HL-60/S4 (cell line): ENCODE results near the gene FAM170B.

ENCODE experiments used
- in situ Hi-C: fragments of 300-500 bp; cut with MboI; formaldehyde crosslinking; loops from 2 replicates; pipeline ENCODE4 v1.14.3; 2022; ENCODE audit warnings: low sequenced_read_pairs

FAM170B gene

DNA sequence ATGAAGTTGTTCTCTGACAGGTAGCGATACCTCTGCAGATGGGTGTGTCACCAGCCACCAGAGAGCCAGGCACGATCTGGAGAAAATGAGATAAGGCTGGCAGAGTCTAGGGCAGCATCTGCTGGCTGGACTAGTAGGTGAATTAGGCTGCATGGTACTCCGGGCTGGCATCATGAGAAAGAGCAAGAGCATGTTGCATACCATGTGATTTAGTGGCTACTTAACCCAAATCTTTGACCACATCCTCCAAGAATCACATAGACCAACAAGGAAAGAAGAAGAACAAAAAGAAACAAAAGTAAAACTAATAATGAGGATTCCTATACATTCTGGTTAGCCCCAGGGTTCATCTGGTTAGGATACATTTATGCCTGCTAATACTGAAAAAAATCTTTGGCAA is 23.4 kb upstream of the FAM170B start:
- in situ Hi-C loops: loop anchor here (25.0 kb wide), 2 partner anchors 495 to 620 kb away; no protein-coding TSS in a partner anchor

DNA sequence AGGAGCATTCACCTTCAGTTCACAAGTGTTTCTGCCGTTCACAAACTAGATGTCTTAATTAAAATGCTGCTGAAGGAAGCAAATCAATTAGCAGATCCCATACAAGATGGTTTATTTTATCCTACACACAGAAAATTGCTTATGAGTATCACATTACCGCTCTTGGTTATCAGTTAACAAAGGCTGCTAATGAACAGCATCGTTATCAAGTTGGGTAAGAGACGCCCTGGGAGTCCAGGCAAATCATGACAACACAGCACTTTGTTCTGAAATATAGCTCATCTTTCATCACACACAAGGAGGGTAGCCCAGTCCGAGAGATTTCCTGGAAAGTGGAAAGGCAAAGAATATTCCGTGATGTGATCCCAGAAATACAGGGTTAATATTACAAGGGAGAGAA is 20.8 kb upstream of the FAM170B start:
- in situ Hi-C loops: loop anchor here (25.0 kb wide), 2 partner anchors 492 to 617 kb away; no protein-coding TSS in a partner anchor

DNA sequence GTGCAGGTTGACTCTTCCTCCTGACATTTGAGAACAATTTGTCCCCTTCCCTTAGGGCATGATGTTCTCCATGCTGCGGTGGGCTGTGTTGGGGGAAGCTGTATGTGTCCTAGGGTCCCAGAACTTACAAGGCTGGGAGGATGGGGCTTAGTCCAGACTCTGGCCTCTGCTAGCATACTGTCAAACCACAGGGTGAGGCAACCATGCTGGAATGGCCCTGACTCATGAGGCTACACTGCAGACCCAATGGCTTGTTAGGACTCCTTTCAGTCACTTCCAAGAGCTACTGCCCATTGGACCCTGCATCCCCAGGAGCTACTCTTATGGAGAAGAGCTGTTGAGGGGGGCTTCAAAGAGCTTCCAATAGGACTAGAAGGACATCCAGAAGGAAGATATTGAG is 20.1 kb upstream of the FAM170B start:
- in situ Hi-C loops: loop anchor here (25.0 kb wide), 2 partner anchors 492 to 617 kb away; no protein-coding TSS in a partner anchor

DNA sequence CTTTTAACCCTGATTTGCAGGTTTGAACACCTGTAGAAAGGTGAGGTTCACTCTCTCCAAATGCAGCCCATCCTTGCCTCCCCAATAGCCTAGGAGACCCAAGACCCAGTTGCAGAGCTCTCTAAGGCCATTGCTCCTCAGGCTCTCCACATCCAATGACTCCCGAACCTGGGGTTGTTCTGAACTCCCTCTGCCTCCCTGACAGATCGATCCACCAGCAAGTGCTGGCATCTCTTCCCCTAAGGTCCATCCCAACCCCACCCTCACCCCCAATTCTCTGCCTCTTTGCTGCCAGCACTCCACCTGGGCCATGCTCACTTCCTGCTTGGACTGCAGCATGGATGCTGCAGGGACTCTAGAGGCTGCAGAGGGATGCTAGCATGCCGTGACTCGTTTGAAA is 19.3 kb upstream of the FAM170B start:
- in situ Hi-C loops: loop anchor here (25.0 kb wide), 2 partner anchors 491 to 616 kb away; no protein-coding TSS in a partner anchor

DNA sequence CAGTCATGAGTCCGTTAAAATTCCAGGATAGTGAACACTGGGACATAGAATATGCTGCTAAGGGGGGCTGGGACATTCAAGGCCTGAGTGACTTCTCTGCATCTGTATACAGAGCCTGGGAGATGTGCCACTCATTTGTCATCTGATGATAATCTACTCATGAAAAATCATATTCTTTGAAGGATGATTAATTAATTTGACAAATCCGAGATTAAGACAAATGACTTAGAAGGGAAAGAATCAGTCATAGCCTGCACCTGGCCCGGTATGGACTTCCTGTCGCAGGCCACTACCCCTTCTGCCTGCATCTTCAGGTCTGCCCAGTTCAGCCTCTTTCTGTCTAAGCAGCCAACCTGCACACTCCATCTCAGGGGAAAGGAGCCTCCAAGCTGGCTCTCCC is 18.8 kb upstream of the FAM170B start:
- in situ Hi-C loops: loop anchor here (25.0 kb wide), 2 partner anchors 490 to 615 kb away; no protein-coding TSS in a partner anchor

DNA sequence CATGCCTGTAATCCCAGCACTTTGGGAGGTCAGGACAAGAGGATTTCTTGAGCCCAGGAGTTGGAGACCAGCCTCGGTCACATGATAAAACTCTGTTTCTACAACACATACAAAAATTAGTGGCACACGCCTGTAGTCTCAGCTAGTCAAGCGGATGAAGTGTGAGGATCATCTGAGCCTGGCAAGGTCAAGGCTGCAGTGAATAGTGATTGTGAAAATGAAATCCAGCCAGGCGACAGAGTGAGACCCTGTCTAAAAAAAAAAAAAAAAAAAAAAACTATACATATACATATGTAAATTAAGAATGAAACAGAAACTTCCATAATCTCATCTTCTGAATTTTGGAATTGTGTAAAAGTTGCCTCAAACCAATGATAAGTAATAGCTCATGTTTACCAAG is 18.2 kb upstream of the FAM170B start:
- in situ Hi-C loops: loop anchor here (25.0 kb wide), 2 partner anchors 490 to 615 kb away; no protein-coding TSS in a partner anchor

DNA sequence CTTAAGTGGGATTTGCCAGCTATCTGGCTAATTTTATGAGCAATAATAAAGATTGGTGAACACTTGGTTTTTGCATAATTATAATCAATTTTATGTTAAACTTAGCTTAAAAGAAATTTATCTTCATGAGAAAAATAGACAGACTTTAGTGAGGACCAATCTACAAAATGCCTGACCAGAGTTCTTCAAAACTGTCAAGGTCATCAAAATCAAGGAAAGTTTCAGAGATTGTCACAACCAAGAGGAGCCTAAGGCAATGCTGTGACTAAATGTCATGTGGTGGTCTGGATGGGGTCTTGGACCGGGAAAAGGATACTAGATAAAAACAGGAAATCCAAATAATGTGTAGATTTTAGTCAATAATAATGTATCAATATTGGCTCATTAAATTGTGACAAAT is 17.7 kb upstream of the FAM170B start:
- in situ Hi-C loops: loop anchor here (25.0 kb wide), 2 partner anchors 489 to 614 kb away; no protein-coding TSS in a partner anchor

DNA sequence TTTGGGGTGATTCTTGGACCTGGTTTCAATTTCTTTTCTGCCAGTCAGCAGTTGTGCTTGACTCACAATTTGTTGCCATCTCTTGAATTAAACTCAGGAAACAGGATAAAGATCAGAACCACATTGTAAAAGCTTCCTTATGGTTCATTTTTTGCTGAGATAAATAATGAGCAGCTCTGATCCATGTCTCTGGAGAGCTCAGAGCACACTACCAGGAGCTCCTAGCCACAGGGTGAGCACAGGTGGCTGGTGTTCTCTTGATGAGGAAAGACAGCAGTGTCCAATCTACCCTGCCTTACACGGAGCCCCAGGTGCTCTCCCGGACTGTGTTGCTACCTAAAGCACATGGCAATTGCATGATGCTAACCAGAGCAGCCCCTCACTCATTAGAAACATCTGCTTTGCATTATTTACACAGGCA is 17.2 kb upstream of the FAM170B start:
- in situ Hi-C loops: loop anchor here (25.0 kb wide), 2 partner anchors 489 to 614 kb away; no protein-coding TSS in a partner anchor

DNA sequence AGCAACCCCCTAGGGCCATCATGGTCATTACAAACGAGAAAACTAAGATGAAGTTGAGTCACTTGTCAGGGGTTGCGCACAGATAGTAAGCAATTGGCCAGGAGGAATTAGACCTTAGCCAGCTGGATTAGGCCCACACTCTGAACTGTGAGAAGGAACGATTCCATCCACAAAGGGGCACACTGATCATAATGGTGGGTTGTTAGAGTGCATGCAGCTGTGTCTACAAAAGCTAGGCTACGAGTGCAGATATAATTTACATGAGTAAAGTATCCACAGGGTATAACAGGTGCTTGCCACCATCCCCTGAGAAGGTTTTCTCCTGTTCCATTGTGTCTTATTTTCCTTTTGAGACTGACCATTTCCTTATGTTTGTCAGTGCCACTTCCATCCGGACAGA is 16.6 kb upstream of the FAM170B start:
- in situ Hi-C loops: loop anchor here (25.0 kb wide), 2 partner anchors 488 to 613 kb away; no protein-coding TSS in a partner anchor

DNA sequence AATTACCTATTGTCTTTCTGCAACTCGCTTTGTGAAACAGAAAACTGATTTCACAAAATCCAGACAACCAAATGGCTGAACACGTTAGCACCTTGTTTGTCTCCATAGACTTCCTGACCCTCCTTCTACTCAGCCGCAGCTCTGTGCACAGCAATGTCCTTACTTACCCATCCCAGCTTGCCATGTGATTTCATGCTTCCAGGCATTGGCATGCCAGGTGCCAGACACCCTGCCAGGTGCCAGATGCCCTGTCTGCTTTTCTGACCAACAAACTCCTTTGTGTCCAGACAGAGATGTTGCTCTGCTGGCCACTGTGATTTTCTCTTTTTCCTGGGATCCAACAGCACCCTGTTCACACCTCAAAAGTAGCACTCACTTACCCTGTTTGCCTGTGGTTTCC is 16.1 kb upstream of the FAM170B start:
- in situ Hi-C loops: loop anchor here (25.0 kb wide), 2 partner anchors 488 to 613 kb away; no protein-coding TSS in a partner anchor

DNA sequence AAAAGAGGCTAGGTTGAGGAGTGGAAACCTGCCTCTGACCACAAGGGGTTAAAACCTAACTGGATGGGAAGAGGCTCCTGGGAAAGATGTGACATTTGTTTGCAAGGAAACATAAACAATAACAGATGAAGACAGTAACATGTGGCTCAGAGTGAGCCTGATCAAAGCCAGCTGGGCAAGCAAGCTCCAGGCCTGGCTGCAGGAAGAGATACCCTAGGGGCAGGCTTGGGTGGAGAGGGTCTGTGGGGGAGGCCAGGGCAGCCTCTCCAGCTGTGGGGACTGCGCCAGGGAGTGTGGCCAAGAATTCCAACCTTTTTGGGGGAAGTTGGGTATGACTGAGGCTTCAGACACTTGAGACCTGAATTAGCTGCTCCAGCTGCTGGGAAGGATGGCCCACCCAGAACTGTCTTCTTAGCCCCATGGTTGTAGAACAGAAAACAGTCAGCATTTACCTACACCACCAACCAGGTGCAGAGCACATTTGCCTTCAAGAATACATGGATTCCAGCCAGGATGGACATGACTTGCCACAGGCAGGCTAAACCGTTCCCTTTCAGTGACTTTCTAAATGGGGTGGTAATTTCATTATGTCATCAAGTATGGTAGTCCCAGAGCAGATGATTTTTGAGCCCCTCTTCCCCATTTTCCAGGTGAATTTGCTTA is 10.4 kb upstream of the FAM170B start:
- in situ Hi-C loops: no loop called here

DNA sequence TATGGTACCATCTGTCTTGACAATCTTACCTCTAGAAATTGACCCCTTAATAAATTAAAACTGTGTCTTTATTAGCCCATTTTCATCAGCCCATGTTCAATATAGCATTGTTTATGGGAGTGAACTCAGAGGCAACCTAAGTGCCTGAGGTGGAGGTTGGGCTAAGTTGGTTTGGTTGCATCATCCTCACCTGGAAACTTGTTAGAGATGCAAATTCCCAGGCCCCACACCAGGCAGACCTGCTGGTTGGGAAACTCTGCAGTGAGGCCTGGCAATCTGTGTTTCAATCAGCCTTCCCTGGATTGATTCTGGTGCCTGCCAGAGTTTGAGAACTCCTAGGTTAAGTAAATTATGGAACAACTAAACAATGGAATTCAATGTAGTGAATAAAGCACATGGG is 9.4 kb upstream of the FAM170B start:
- in situ Hi-C loops: no loop called here

DNA sequence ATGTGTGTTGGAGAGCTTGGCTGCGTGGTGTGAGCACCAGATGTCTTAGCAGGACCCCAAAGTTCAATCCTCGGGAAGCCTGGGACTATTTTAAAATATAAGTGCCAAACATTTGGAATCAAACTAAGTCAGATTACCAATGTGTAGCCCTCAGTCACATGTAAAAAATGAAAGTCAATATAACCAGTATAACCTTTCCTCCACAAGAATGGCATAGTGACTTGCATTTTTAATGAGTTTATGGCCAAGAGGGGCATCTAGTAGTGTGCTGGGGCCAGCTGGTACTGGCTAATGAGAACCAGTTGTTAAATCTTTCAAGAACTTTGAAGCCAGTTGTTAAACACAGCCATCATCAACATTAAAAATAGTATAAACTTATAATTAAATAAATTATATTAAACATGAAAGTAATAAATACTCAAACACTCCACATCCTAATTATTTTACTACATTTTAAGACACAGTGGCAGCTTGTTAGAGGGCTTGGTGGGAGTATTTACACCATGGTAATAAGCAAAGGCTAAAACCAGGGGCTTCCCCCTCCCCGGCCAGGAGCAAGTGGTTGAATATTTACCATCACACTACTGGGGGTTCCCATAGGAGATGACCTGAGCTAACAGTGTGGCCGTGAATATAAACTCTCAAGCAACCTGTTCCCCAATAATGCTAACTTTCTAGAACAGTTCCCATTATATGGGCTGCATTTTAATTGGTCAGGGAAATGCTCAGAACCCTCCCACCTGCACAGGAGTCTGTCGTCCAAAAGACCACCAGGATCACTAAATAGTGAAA is 7.9 kb upstream of the FAM170B start:
- in situ Hi-C loops: no loop called here

DNA sequence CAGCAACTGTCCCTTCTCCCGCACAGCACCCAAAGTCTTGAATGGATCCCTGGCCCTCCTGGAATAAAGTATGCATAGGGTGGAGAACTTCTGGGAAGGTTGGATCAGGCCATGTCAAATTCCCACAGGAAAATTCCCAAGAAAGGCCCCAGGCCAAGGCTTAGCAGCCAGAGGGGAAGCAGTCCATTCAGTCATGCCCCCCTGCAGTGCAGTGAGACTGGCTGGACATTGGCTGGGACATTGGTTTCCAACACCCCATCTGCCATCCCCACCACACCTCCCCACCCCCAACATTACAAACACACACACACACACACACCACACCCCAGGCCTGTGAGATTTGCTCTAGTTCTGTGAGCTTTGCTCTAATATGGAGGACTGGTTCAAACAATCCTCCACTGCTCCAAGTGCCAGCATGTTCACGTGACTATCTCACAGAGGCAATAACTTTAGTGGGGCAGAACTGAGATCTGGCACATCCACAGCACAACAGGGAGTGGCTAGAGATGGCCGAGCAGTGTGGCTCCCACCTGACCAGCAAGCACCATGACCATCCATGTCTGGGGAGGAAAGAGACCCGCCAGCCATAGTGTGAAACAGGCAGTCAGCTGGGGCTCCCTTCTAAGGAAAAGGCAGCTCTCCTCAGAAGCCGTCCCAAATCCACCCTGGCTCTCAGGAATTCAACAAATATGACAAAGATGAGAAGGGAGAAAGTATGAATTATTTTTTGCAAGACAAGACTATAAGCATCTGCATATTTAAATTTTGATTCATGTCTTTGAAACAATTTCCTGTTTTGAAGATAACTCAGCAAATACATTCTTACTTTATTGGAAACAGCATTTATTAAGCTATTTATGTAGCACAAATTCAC is 6.7 kb upstream of the FAM170B start:
- in situ Hi-C loops: no loop called here

DNA sequence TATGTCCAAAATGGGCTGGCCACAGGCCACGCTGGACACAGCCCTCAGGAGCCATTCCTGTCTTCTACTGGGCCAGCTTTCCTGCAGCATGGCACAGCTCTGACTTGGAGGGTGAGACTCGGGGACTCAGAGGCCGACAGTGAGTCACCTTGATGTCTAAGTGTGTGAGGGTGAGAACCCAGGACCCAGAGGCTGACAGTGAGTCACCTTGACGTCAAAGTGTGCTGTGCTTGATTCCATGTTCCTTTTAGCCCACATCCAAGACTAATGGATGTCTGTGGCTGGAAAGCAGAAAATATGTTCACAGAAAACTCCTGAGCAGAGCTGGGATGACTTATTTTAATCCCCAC is 6.0 kb upstream of the FAM170B start:
- in situ Hi-C loops: no loop called here

DNA sequence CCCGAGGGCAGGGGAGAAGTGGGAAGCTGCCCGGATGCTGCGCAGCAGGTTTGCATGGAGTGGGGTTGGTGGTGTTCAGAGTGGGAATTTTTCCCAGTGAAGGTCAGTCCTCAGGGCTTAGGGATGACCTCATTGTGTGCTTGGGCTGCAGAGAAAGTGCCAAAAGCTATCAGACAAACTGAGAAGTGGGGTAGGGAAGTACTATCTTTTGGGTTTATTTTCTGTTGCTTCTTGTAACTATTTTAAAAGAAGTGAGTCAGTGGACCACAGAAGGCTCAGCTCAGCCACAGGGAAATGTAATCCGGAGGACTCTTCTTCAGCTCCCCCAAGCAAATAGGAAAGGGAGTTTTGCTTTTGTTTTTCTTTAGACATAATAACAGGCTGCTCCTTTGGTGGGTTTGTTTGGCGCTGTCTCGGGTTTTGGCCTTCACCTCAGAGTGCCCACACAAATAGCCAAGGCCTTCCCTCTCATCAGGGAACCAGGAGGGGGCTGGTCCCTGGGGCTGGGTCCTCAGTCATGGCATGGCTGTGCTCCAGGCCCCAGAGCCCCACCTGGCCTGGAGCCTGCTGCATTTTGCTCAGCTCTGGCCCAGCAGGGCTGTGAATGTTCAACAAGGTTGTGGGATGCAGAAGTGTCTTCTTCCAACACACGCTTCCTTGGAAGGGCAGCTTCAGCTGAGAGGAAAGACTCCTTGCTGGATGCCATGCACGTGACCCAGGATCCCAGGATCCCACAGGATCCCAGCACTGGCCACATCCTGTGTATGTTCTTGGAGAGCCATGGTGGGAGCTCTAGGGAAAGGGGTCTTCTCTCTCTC is 5.4 kb upstream of the FAM170B start:
- in situ Hi-C loops: no loop called here

DNA sequence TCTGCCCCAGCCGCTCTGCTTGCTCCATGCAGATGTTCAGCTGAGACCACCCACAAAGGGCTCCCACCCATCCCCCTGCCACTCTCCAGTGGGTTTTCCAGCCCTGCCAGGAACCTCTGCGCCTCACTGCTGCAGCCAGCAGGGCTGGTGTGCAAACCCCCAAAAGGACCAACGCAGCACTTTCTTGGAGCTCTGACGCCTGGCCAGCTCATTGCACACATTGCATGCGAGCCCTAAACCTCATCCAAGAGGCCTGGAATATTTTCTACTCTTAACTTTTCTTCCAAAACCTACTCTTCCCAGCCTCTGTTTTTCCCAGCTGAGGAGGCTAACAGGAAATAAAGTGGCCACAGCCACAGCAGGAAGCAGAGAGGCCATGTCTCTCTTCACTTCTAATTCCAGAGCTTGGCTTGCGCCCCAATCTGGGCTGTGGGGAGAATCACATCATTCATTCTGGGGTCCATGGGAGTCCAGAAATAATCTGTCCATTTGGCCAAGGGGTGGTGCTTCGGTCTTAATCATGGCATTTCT is 4.6 kb upstream of the FAM170B start:
- in situ Hi-C loops: no loop called here

DNA sequence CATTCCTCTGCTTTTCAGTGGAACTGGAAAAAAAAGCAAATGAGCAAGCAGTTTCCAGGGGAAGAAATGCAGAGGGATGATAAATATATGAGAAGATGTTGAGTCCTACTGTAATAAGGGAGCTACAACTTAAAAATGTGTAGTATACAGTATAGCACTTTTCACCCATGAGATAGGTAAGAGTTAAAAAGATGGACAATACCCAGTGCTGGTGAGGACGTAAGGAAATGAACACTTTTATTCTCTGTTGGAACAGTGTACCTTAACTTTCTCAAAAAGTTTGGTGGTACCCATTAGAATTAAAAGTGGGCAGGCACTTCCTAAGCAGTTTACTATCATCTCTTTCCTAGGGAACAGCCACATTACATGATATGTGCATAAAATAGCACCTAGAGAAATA is 2.7 kb upstream of the FAM170B start:
- in situ Hi-C loops: no loop called here

DNA sequence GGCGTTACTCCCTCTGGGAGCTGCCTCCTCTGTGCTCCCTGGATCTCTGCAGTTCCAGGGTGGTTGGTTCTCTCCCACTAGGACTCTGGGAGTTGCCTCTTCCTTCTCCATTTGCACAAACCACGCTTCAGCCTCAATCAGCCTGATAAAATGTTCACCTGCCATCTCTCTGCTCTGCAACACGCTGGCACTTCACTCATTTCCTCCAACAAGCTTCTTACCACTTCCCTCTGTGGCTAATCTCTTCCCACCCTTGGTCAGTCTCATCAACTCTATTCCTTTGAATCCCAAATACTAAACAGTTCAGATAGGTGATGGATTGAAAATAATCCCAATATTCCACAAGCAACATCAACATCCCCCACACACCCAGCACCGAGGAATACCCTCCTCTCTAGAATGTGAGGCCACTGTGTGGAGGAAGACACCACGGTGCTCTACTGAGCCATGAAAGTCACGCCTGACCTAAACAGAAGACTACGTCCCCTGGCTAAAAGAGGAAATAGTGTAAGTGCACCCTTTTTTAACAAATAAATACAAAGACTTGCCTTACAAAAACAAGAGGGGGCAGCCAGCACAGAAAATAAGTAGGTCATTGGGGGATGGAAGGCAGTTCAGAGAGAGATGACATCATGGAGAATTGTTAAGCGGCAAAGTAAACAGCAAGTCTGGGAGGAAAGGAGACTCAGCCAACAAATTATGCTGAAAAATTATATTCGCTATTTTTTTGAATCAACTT is 1.9 kb upstream of the FAM170B start:
- in situ Hi-C loops: no loop called here
